HepG2 (cell line): ENCODE measurements around the gene SLIRP. TPM values are rescaled to one million over a fixed set of nuclear protein-coding genes. Genes with fewer than 3 reads are reported as not detected.

ENCODE experiments used
- ATAC-seq: fragments of 200-7000 bp; cut with Tn5 transposase; 3 replicates; pipeline ENCODE4 v1.9.1; 2020; ENCODE audit warnings: mild to moderate bottlenecking, moderate library complexity
- BruUV-seq: library from RNA; stranded (reverse); fragments of 400-500 nt; replicated peaks from 2 replicates; lab custom pipeline; 2021; lab: Mats Ljungman, UMichigan
- CTCF ChIA-PET: fragments of 300-600 bp; formaldehyde crosslinking; extraction: SDS; loops from one replicate; lab custom pipeline; 2021; ENCODE audit warnings: low total read pairs, inconsistent platforms, low intra/inter-chr PET ratio; lab: Yijun Ruan, JAX
- POLR2A ChIA-PET: fragments of 350-600 bp; sonication (Branson Sonifier 250); formaldehyde crosslinking; loops from one replicate; lab custom pipeline; 2020; ENCODE audit warnings: antibody characterized with exemption, inconsistent platforms; lab: Yijun Ruan, JAX
- DNase-seq: peaks from one replicate; pipeline ENCODE4 v3.0.0-alpha.2; 2015; ENCODE audit warnings: low spot score
- FAIRE-seq: peaks from 3 replicates; lab custom pipeline; 2011; peaks lifted over from hg19 to GRCh38; lab: Jason Lieb, UNC
- H2AFZ ChIP-seq: one replicate; pipeline ENCODE4 v1.6.1; 2011; ENCODE audit warnings: low read length, inconsistent platforms
- H3K27ac ChIP-seq: fragments of 300-600 bp; 3 replicates; pipeline ENCODE4 v1.8.0; 2011; ENCODE audit warnings: mixed run types, mild to moderate bottlenecking, mixed read lengths, low read length, inconsistent platforms; ENCODE audit not compliant: insufficient read depth; ENCODE audit errors: extremely low read length
- H3K27me3 ChIP-seq, 2 experiments: fragments of 200-600 bp in 1 of 2; 2 replicates in 1 of 2; 3 replicates in 1 of 2; pipeline versions ENCODE4 v1.6.0 to v1.8.0; 2011; ENCODE audit warnings: low read length in 2 of 2, mild to moderate bottlenecking in 2 of 2, moderate library complexity in 2 of 2, inconsistent platforms in 1 of 2; ENCODE audit not compliant: insufficient read depth in 2 of 2, control insufficient read depth in 1 of 2
- H3K36me3 ChIP-seq, 2 experiments: fragments of 200-600 bp in 1 of 2; replicated peaks in 1 of 2; 2 replicates in 1 of 2; 3 replicates in 1 of 2; pipeline versions ENCODE4 v1.5.1 to v1.8.0; 2011; ENCODE audit warnings: low read length in 2 of 2, inconsistent platforms in 1 of 2; ENCODE audit not compliant: insufficient read depth in 2 of 2, control insufficient read depth in 1 of 2
- H3K4me1 ChIP-seq: 2 replicates; pipeline ENCODE4 v1.5.1; 2012; ENCODE audit warnings: low read length, inconsistent platforms; ENCODE audit not compliant: insufficient read depth
- H3K4me2 ChIP-seq: 2 replicates; pipeline ENCODE4 v1.6.0; 2011; ENCODE audit warnings: low read depth, low read length, inconsistent platforms
- H3K4me3 ChIP-seq, 3 experiments: fragments of 200-600 bp in 1 of 3; sonication (generic), shearing (Covaris generic) in 1 of 3; replicated peaks in 1 of 3; 2 replicates each; pipeline ENCODE4 v1.5.1; 2011 to 2016; ENCODE audit warnings: low read length in 3 of 3, inconsistent platforms in 2 of 3, low read depth in 2 of 3, mild to moderate bottlenecking in 2 of 3, control low read depth in 1 of 3, mixed read lengths in 1 of 3; ENCODE audit not compliant: insufficient read depth in 1 of 3
- H3K79me2 ChIP-seq: one replicate; pipeline ENCODE4 v1.6.1; 2011; ENCODE audit warnings: low read length, inconsistent platforms; ENCODE audit not compliant: insufficient read depth
- H3K9ac ChIP-seq: 2 replicates; pipeline ENCODE4 v1.6.0; 2011; ENCODE audit warnings: mild to moderate bottlenecking, low read depth, low read length, inconsistent platforms; ENCODE audit not compliant: insufficient read depth
- H3K9me3 ChIP-seq: 2 replicates; pipeline ENCODE4 v1.5.1; 2012; ENCODE audit warnings: mild to moderate bottlenecking, low read length
- H4K20me1 ChIP-seq: 2 replicates; pipeline ENCODE4 v1.6.0; 2011; ENCODE audit warnings: inconsistent platforms, mild to moderate bottlenecking, low read length, moderate library complexity; ENCODE audit not compliant: insufficient read depth
- FOXA1 ChIP-seq, 2 experiments: fragments of 450-650 bp in 1 of 2; sonication (generic) in 1 of 2; formaldehyde crosslinking in 1 of 2; IDR thresholded peaks; 2 replicates each; pipeline versions ENCODE4 v1.4.0 to v1.6.1; 2016 to 2020; ENCODE audit warnings: missing genetic modification reagents in 1 of 2
- PCBP2 ChIP-seq: fragments of 200-400 bp; formaldehyde crosslinking; optimal IDR thresholded peaks from 2 replicates; pipeline ENCODE3; 2018; ENCODE audit warnings: low read length, low read depth; ENCODE audit not compliant: poor library complexity, severe bottlenecking
- SIX1 ChIP-seq: sonication (generic); formaldehyde crosslinking; IDR thresholded peaks from 2 replicates; pipeline ENCODE4 v1.4.0; 2020; ENCODE audit warnings: missing genetic modification reagents, borderline replicate concordance
- TAF15 ChIP-seq: fragments of 200-400 bp; formaldehyde crosslinking; IDR thresholded peaks from one replicate; pipeline ENCODE4 v1.6.1; 2018; ENCODE audit warnings: mild to moderate bottlenecking, low read depth, low read length; ENCODE audit not compliant: poor library complexity, severe bottlenecking
- ZNF562 ChIP-seq: sonication (generic); formaldehyde crosslinking; IDR thresholded peaks from 2 replicates; pipeline ENCODE4 v1.8.0; 2022; ENCODE audit warnings: missing genetic modification reagents, borderline replicate concordance
- ZNF570 ChIP-seq: sonication (generic); formaldehyde crosslinking; IDR thresholded peaks from 2 replicates; pipeline ENCODE4 v1.4.0; 2020; ENCODE audit warnings: mild to moderate bottlenecking, missing genetic modification reagents, borderline replicate concordance
- ZNF713 ChIP-seq: sonication (generic); formaldehyde crosslinking; IDR thresholded peaks from 2 replicates; pipeline ENCODE4 v1.4.0; 2020; ENCODE audit warnings: mild to moderate bottlenecking, missing genetic modification reagents
- WGBS: methylation state at CpG from one replicate; pipeline ENCODE4 v1.1.6; 2017; ENCODE audit warnings: low lambda C conversion rate; 5-methylcytosine and 5-hydroxymethylcytosine counted together
- in situ Hi-C: cut with HindIII; loops from 2 replicates; pipeline ENCODE4 v1.10.0; 2017; ENCODE audit warnings: low pct_unique_long_range_greater_than_20kb; ENCODE audit not compliant: extremely low pct_ligation_motif_present
- intact Hi-C: fragments of 100-400 bp; cut with micrococcal nuclease; formaldehyde crosslinking; loops from one replicate; pipeline ENCODE4 v1.10.0; 2022; ENCODE audit not compliant: unreplicated experiment
- polyA plus RNA-seq, 8 experiments: library from polyadenylated mRNA; depleted of rRNA in 3 of 8; stranded (reverse) in 7 of 8; unstranded in 1 of 8; fragments of >200 nt; fragmentation: Illumina TruSeq in 4 of 8; extraction: Trizol in 4 of 8; gene quantifications; 2 replicates each; pipeline versions ENCODE4 v1.2.1 to v1.2.3, GENCODE V29; 2011 to 2016; ENCODE audit warnings: low read depth in 4 of 8, missing spikeins in 1 of 8, mixed read lengths in 1 of 8; ENCODE audit not compliant: insufficient read depth in 1 of 8
- total RNA-seq, 5 experiments: library from RNA; depleted of rRNA; stranded (reverse); fragments of >200 nt; fragmentation: Illumina TruSeq; extraction: Trizol; gene quantifications; 2 replicates each; pipeline ENCODE4 v1.2.3, GENCODE V29; 2016; ENCODE audit warnings: low read depth in 1 of 5
- TF ChIP-seq, protein P1 (sequence below): sonication (generic); formaldehyde crosslinking; IDR thresholded peaks from 2 replicates; pipeline ENCODE4 v1.4.0; 2020; ENCODE audit warnings: missing genetic modification reagents
- TF ChIP-seq, protein P2 (sequence below), 2 experiments: fragments of 450-650 bp in 1 of 2; sonication (generic) in 1 of 2; formaldehyde crosslinking in 1 of 2; IDR thresholded peaks; 2 replicates each; pipeline versions ENCODE4 v1.6.1 to v1.8.0; 2016 to 2022; ENCODE audit warnings: antibody characterized with exemption in 1 of 2, mild to moderate bottlenecking in 1 of 2, missing genetic modification reagents in 1 of 2

Gene SLIRP
- total and polyA plus RNA-seq, 2 of the 13 experiments (the other 11 are each of a cell fraction or from before 2014, with no cell fraction given), result 281 to 548 TPM

DNA sequence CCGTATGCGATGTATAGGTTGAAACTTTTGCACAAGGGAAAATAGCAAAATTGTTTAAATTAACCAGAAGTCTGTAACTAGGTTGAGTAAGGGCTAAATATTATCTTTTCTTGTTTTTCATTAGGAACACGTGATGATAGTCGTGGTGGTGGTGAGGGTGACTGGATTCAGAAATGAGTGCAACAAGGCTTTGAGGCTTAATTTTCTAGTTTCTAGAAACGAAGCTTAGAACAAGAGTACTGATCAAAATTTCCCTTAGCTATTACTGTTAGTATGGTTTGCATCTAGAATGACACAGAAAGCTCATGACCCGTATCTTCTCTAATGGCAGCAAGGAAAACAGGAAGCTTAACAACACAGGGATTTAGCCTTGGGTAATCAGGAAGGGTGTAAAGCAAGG, 7.0 kb downstream of the SLIRP start:
- 95% methylated on average over 6 of the region's 6 CpGs for WGBS
- TF ChIP-seq ZNF713 (CRISPR knock-in tag) (no peak), FOXA1 (IDR thresholded peaks at IDR 0.05) (no peak), FOXA1 (CRISPR knock-in tag; IDR thresholded peaks at IDR 0.05) (no peak), ZNF562 (CRISPR knock-in tag) (no peak), SIX1 (no peak), TAF15 (no peak), ZNF570 (CRISPR knock-in tag) (no peak), PCBP2 (no peak)
- TF ChIP-seq, protein P1, sequence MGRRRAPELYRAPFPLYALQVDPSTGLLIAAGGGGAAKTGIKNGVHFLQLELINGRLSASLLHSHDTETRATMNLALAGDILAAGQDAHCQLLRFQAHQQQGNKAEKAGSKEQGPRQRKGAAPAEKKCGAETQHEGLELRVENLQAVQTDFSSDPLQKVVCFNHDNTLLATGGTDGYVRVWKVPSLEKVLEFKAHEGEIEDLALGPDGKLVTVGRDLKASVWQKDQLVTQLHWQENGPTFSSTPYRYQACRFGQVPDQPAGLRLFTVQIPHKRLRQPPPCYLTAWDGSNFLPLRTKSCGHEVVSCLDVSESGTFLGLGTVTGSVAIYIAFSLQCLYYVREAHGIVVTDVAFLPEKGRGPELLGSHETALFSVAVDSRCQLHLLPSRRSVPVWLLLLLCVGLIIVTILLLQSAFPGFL (CRISPR knock-in tag), result no peak
- TF ChIP-seq, protein P2, sequence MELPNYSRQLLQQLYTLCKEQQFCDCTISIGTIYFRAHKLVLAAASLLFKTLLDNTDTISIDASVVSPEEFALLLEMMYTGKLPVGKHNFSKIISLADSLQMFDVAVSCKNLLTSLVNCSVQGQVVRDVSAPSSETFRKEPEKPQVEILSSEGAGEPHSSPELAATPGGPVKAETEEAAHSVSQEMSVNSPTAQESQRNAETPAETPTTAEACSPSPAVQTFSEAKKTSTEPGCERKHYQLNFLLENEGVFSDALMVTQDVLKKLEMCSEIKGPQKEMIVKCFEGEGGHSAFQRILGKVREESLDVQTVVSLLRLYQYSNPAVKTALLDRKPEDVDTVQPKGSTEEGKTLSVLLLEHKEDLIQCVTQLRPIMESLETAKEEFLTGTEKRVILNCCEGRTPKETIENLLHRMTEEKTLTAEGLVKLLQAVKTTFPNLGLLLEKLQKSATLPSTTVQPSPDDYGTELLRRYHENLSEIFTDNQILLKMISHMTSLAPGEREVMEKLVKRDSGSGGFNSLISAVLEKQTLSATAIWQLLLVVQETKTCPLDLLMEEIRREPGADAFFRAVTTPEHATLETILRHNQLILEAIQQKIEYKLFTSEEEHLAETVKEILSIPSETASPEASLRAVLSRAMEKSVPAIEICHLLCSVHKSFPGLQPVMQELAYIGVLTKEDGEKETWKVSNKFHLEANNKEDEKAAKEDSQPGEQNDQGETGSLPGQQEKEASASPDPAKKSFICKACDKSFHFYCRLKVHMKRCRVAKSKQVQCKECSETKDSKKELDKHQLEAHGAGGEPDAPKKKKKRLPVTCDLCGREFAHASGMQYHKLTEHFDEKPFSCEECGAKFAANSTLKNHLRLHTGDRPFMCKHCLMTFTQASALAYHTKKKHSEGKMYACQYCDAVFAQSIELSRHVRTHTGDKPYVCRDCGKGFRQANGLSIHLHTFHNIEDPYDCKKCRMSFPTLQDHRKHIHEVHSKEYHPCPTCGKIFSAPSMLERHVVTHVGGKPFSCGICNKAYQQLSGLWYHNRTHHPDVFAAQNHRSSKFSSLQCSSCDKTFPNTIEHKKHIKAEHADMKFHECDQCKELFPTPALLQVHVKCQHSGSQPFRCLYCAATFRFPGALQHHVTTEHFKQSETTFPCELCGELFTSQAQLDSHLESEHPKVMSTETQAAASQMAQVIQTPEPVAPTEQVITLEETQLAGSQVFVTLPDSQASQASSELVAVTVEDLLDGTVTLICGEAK (IDR thresholded peaks at IDR 0.05), result no peak
- TF ChIP-seq, protein P2 (CRISPR knock-in tag; IDR thresholded peaks at IDR 0.05), result no peak
- intact Hi-C loops (no loop called here), in situ Hi-C loops (no loop called here)
- Histone ChIP-seq H3K36me3 (peaks cover 12 to 62% of the 10 kb centered on the region in 2 experiments), H3K27ac (no peak overlapping the region), H3K4me1 (peaks cover 19% of the 10 kb centered on the region), H3K27me3 (no peaks in the 10 kb centered on the region), H2AFZ (no peak overlapping the region), H3K79me2 (peaks cover 36% of the 10 kb centered on the region), H3K9me3 (no peaks in the 10 kb centered on the region), H3K4me3 (no peak overlapping the region), H3K4me2 (no peak overlapping the region), H4K20me1 (peaks cover 15% of the 10 kb centered on the region; the same call in 1 of the 2 replicates), H3K9ac (no peak overlapping the region)
- FAIRE-seq, result no peak
- POLR2A ChIA-PET, result no interaction called here
- no peak for DNase-seq
- no peak for ATAC-seq
- CTCF ChIA-PET, result no interaction called here
- BruUV-seq, result no TSS peak
